Heart left ventricle (tissue), 13 donors: ENCODE data around the gene PARD6A.

ENCODE experiments used
- POLR2A ChIP-seq, 2 donors: fragments of 450-650 bp; IDR thresholded peaks; one replicate each; pipeline ENCODE4 v1.6.1; 2017; ENCODE audit warnings: antibody characterized with exemption in 2 of 2, mild to moderate bottlenecking in 2 of 2, moderate library complexity in 2 of 2
- TF ChIP-seq, protein P1 (sequence below), 12 donors: fragments of 200-600 bp; sonication (generic) in 4 of 12; IDR thresholded peaks; one replicate each; pipeline versions ENCODE4 v1.5.0 to v1.8.0; 2018 to 2022; ENCODE audit warnings: antibody characterized with exemption in 12 of 12, mild to moderate bottlenecking in 5 of 12
- donor health status: ischemic (EF 13 %, LVEDD 7.1; RV severe dilation, severe dysfunction).
- donor health status: DM: no; HTN: yes; CAD: no.
- donor health status: DM: no; HTN: no; CAD: no.
- donor health status: ischemic (EF 25% LVEDD 6.9; RV normal size, moderate dysfunction).
- donor health status: ischemic (EF 25% LVEDD 5.7; RV mildly dilated, moderate dysfunction).
- donor health status: ischemic (EF 35%, LVEDD 5.7; RV mildly dilated, moderate dysfunction).
- donor health status: nonischemic (EF 11% LVEDD 7.7; RV severe dilation, severe dysfunction).
- donor health status: DM: yes; HTN: yes; CAD: no.
- donor health status: PGD.
- donor health status: ischemic (EF 29% LVEDD 5.4; RV normal size, mild dysfunction).
- donor health status: nonischemic (EF 23%, LVEDD 6.1; RV moderate dilation, normal function).

GRCh38 chr16:67666032-67666551, 5.3 kb downstream of the PARD6A start:
- TF ChIP-seq, protein P1, sequence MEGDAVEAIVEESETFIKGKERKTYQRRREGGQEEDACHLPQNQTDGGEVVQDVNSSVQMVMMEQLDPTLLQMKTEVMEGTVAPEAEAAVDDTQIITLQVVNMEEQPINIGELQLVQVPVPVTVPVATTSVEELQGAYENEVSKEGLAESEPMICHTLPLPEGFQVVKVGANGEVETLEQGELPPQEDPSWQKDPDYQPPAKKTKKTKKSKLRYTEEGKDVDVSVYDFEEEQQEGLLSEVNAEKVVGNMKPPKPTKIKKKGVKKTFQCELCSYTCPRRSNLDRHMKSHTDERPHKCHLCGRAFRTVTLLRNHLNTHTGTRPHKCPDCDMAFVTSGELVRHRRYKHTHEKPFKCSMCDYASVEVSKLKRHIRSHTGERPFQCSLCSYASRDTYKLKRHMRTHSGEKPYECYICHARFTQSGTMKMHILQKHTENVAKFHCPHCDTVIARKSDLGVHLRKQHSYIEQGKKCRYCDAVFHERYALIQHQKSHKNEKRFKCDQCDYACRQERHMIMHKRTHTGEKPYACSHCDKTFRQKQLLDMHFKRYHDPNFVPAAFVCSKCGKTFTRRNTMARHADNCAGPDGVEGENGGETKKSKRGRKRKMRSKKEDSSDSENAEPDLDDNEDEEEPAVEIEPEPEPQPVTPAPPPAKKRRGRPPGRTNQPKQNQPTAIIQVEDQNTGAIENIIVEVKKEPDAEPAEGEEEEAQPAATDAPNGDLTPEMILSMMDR (IDR thresholded peaks at IDR 0.05) = no peak
- no peak for TF ChIP-seq POLR2A (IDR thresholded peaks at IDR 0.05)
